AG09309 (cell line): Measurements from ENCODE around the gene VIPR1.

Experiments used
- DNase-seq: peaks from one replicate; pipeline ENCODE4 v3.0.0-alpha.2; 2010; ENCODE audit warnings: low read depth
- H3K4me3 ChIP-seq: 2 replicates; pipeline ENCODE4 v1.5.1; 2011; ENCODE audit warnings: mild to moderate bottlenecking, low read depth, low read length, moderate library complexity; ENCODE audit not compliant: control insufficient read depth
- TF ChIP-seq, protein P1 (sequence below): IDR thresholded peaks from 2 replicates; pipeline ENCODE4 v1.5.1; 2011; ENCODE audit warnings: mild to moderate bottlenecking, low read depth, low read length, inconsistent platforms; ENCODE audit not compliant: insufficient read depth, control insufficient read depth; ENCODE audit errors: missing control alignments

VIPR1 gene

DNA sequence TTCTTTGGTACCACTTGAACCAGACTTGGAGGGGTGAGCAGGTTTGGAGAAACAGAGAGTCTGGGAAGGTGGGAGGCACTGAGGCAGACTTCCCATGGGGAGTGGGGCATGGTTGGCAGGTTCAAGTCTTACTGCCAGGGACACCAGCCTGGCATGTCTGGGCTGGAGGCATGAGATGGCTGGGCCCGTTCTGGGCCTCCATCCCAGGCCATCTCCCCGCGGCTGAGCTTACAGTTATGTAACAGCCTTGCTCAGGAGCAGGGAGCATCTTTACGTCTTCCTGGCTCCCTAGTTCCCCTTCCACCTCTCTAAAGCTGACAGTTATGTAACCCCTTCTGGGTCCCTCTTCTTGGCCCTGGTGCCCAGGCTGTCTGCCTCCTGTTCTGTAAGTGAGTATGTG lies 12.4 kb downstream of the VIPR1 start:
- no peak for DNase-seq
- TF ChIP-seq, protein P1, sequence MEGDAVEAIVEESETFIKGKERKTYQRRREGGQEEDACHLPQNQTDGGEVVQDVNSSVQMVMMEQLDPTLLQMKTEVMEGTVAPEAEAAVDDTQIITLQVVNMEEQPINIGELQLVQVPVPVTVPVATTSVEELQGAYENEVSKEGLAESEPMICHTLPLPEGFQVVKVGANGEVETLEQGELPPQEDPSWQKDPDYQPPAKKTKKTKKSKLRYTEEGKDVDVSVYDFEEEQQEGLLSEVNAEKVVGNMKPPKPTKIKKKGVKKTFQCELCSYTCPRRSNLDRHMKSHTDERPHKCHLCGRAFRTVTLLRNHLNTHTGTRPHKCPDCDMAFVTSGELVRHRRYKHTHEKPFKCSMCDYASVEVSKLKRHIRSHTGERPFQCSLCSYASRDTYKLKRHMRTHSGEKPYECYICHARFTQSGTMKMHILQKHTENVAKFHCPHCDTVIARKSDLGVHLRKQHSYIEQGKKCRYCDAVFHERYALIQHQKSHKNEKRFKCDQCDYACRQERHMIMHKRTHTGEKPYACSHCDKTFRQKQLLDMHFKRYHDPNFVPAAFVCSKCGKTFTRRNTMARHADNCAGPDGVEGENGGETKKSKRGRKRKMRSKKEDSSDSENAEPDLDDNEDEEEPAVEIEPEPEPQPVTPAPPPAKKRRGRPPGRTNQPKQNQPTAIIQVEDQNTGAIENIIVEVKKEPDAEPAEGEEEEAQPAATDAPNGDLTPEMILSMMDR = no peak
- no peak overlapping the region for H3K4me3 ChIP-seq

DNA sequence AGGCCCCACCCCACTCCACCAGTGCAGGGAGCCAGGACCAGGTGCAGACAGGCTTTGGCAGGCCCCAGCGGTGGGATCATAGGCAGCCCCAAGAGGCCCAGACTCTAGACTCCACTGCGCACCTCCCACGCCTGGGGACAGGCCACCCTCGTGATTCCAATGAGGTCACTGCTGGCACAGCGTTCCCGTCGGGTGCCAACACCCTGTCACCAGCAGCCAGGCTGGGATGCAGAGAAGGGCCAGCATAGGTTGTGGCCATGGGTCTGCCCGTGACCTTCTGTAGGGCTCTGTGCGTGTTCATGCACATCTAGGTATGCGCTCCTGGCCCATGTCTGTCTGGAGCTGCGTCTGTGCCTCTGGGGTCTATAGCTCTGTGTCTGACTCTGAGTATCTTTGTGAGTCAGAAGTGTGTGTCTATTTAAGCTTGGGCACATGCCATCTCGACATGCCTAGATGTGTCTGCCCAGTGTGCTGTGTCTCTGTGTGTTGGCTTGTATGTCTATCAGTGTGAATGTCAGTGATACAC lies 13.0 kb downstream of the VIPR1 start:
- no peak for DNase-seq
- TF ChIP-seq, protein P1 = no peak
- H3K4me3 ChIP-seq = no peak overlapping the region

DNA sequence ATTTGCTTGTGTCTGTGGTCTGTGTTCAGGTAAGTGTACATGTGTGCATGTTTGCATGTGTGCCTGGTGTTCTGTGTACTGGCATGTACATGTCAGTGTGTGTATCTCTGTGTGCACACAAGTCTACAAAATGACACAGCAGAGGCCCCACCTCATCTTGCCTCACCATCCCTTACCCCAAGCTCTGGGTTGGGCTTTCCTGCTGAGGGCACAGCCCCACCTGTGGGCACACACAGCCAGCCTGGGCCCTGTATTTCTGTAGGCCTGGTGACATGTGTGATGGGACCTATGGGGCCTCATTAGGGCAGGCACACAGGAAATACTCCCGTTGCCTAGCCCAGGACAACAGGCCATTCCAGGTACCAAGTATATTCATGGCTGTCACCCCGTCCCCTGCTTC lies 13.5 kb downstream of the VIPR1 start:
- H3K4me3 ChIP-seq = no peak overlapping the region
- TF ChIP-seq, protein P1 = no peak
- no peak for DNase-seq

DNA sequence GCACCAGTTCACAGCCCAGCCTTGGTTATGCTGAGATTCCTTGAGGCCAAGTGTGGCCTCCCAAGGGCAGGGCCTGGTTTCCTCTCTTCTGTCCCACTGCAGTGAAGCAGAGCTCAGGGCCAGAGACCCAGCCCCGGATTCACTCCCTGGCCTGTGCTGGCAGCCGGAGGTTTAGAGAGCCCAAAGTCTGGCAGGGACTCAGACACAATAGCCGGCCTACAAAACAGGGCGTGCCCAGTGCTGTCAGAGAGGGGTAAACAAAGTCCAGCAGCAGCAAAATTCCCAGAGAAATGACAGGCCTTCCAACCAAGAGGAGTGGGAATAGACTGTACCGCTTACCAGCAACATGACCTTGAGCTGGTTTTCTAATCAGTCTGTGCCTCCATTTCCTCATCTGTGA lies 14.0 kb downstream of the VIPR1 start:
- TF ChIP-seq, protein P1 = no peak
- DNase-seq = no peak

DNA sequence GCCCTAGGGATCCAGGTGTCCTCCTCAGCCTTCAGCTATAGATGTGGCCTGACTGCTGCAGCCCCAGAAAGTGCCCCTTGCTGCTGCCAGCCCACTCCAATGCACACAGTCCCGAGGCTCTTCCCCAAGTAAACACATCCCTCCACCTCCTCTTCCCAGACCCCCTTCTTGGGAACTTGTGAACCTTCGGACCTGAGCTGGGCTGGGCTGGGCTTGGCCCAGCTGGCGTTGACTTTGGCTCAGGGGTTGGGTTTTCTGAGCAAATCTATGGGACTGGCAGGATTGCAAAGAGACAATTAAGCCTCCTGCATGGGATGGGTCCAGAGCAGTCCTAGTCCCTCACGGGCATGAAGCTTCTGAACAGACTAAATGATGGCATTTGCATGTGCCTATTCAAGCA lies 14.7 kb downstream of the VIPR1 start:
- no peak overlapping the region for H3K4me3 ChIP-seq
- TF ChIP-seq, protein P1 = no peak
- DNase-seq = no peak

More for the DNA sequence above, 14.0 kb downstream of the VIPR1 start:
- no peak overlapping the region for H3K4me3 ChIP-seq

DNA sequence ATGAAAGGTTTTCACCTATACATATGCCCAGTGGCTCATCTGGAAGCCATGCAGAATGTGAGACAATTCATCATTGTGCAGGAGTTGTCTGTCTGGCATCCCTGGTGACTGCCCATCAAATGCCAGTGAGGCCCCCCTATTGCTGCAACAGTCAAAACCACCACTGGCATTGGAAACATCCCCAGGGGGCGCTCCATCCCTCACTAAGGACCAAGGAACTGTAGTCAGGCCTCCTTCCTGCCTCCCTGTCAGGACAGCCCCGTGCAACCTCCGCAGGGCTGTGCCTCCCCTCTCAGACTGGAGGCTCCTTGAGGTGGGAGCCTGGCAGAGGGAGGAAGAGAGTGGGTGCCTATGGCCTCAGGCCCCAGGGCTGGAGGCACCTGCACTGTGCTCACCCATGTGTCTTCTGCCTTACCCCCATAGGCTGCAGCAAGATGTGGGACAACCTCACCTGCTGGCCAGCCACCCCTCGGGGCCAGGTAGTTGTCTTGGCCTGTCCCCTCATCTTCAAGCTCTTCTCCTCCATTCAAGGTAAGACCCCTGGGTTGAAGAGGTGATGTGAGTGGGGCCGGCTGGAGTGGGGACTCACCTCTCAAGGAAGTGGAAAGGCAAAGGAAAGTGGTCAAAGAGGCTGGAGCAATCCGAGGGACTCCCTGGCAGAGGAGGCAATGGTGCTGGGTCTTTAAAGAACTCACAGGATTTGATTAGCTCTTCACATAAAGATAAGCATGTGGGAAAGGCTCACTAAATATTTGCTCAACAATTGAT lies 16.5 kb downstream of the VIPR1 start:
- H3K4me3 ChIP-seq = no peak overlapping the region
- TF ChIP-seq, protein P1 = no peak
- DNase-seq = no peak
